MM.1S (cell line): ENCODE results near the gene ELP2.

Experiments
- DNase-seq: peaks from one replicate; pipeline ENCODE4 v3.0.0-alpha.2; 2015
- H2AFZ ChIP-seq: fragments of 300-600 bp; sonication (generic); 2 replicates; pipeline ENCODE4 v1.6.0; 2016; ENCODE audit warnings: antibody characterized with exemption, low read length
- H3F3A ChIP-seq: fragments of 300-600 bp; sonication (generic); 2 replicates; pipeline ENCODE4 v1.6.1; 2016; ENCODE audit warnings: mild to moderate bottlenecking, antibody characterized with exemption, low read length, moderate library complexity, mixed read lengths; ENCODE audit not compliant: insufficient read depth
- H3K27ac ChIP-seq: fragments of 300-600 bp; sonication (generic); 2 replicates; pipeline ENCODE4 v1.5.1; 2016; ENCODE audit warnings: mild to moderate bottlenecking, low read length
- H3K27me3 ChIP-seq: fragments of 300-600 bp; sonication (generic); replicated peaks from 2 replicates; pipeline ENCODE4 v1.6.0; 2016; ENCODE audit warnings: low read length; ENCODE audit not compliant: insufficient read depth
- H3K36me3 ChIP-seq: fragments of 300-600 bp; sonication (generic); replicated peaks from 2 replicates; pipeline ENCODE4 v1.6.1; 2016; ENCODE audit warnings: mild to moderate bottlenecking, low read length, mixed read lengths; ENCODE audit not compliant: insufficient read depth
- H3K4me1 ChIP-seq: fragments of 300-600 bp; sonication (generic); 2 replicates; pipeline ENCODE4 v1.6.1; 2016; ENCODE audit warnings: low read length, mixed read lengths
- H3K4me2 ChIP-seq: fragments of 300-600 bp; sonication (generic); 2 replicates; pipeline ENCODE4 v1.6.0; 2016; ENCODE audit warnings: low read depth, low read length
- H3K4me3 ChIP-seq: fragments of 300-600 bp; sonication (generic); 2 replicates; pipeline ENCODE4 v1.5.1; 2016; ENCODE audit warnings: low read length, mixed read lengths
- H3K79me2 ChIP-seq: fragments of 300-600 bp; sonication (generic); 2 replicates; pipeline ENCODE4 v1.6.1; 2016; ENCODE audit warnings: mixed run types, low read length, mixed read lengths
- H3K9ac ChIP-seq: fragments of 300-600 bp; sonication (generic); 2 replicates; pipeline ENCODE4 v1.6.1; 2016; ENCODE audit warnings: low read length, mixed read lengths
- H3K9me2 ChIP-seq: fragments of 300-600 bp; sonication (generic); replicated peaks from 2 replicates; pipeline ENCODE4 v1.6.1; 2016; ENCODE audit warnings: mild to moderate bottlenecking, low read length, mixed read lengths; ENCODE audit not compliant: insufficient read depth
- H3K9me3 ChIP-seq: fragments of 300-600 bp; sonication (generic); replicated peaks from 2 replicates; pipeline ENCODE4 v1.6.1; 2016; ENCODE audit warnings: mild to moderate bottlenecking, low read length, mixed read lengths; ENCODE audit not compliant: insufficient read depth
- H4K20me1 ChIP-seq: fragments of 300-600 bp; sonication (generic); 2 replicates; pipeline ENCODE4 v1.6.1; 2016; ENCODE audit warnings: mild to moderate bottlenecking, low read length, moderate library complexity, mixed read lengths; ENCODE audit not compliant: insufficient read depth
- EZH2 ChIP-seq: fragments of 300-600 bp; sonication (generic); optimal IDR thresholded peaks from 2 replicates; pipeline ENCODE3; 2017; ENCODE audit warnings: low read depth, mild to moderate bottlenecking, antibody characterized with exemption, low read length, mixed read lengths
- EZH2phosphoT487 ChIP-seq: fragments of 300-600 bp; sonication (generic); IDR thresholded peaks from 2 replicates; pipeline ENCODE4 v1.6.1; 2018; ENCODE audit warnings: antibody characterized with exemption, low read length
- TF ChIP-seq, protein P1 (sequence below): fragments of 300-600 bp; sonication (generic); IDR thresholded peaks from 2 replicates; pipeline ENCODE4 v1.5.1; 2016; ENCODE audit warnings: antibody characterized with exemption, low read length, mixed read lengths

ELP2 gene

DNA sequence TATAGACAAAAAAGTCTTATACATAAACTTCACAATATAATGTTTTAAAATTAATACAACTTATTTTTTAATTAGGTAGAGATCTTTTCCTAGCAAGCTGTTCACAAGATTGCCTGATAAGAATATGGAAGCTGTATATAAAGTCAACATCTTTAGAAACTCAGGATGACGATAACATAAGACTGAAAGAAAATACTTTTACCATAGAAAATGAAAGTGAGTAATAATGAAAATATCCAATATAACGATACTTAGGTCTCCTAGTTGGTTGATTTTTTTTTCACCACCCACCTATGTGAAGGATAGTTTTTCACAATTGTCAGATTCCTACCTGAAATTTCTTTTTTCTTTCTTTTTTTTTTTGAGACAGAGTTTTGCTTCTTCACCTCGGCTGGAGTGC lies 13.1 kb downstream of the ELP2 start:
- no peaks in the 10 kb centered on the region for H3K4me1 ChIP-seq
- no peak overlapping the region for H2AFZ ChIP-seq
- H3K79me2 ChIP-seq, result peaks cover 6% of the 10 kb centered on the region; the same call in 1 of the 2 replicates
- no peak overlapping the region for H3K4me2 ChIP-seq
- no peak overlapping the region for H3K27ac ChIP-seq
- H3F3A ChIP-seq, result no peaks in the 10 kb centered on the region
- H3K36me3 ChIP-seq, result peaks cover 14% of the 10 kb centered on the region; the same call in 1 of the 2 replicates
- no peak overlapping the region for H3K9ac ChIP-seq
- TF ChIP-seq, protein P1, sequence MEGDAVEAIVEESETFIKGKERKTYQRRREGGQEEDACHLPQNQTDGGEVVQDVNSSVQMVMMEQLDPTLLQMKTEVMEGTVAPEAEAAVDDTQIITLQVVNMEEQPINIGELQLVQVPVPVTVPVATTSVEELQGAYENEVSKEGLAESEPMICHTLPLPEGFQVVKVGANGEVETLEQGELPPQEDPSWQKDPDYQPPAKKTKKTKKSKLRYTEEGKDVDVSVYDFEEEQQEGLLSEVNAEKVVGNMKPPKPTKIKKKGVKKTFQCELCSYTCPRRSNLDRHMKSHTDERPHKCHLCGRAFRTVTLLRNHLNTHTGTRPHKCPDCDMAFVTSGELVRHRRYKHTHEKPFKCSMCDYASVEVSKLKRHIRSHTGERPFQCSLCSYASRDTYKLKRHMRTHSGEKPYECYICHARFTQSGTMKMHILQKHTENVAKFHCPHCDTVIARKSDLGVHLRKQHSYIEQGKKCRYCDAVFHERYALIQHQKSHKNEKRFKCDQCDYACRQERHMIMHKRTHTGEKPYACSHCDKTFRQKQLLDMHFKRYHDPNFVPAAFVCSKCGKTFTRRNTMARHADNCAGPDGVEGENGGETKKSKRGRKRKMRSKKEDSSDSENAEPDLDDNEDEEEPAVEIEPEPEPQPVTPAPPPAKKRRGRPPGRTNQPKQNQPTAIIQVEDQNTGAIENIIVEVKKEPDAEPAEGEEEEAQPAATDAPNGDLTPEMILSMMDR, result no peak
- TF ChIP-seq EZH2phosphoT487 (no peak), EZH2 (no peak)
- no peaks in the 10 kb centered on the region for H3K9me2 ChIP-seq
- no peaks in the 10 kb centered on the region for H3K9me3 ChIP-seq
- DNase-seq, result no peak
- no peaks in the 10 kb centered on the region for H4K20me1 ChIP-seq
- H3K4me3 ChIP-seq, result no peak overlapping the region
- H3K27me3 ChIP-seq, result no peaks in the 10 kb centered on the region

DNA sequence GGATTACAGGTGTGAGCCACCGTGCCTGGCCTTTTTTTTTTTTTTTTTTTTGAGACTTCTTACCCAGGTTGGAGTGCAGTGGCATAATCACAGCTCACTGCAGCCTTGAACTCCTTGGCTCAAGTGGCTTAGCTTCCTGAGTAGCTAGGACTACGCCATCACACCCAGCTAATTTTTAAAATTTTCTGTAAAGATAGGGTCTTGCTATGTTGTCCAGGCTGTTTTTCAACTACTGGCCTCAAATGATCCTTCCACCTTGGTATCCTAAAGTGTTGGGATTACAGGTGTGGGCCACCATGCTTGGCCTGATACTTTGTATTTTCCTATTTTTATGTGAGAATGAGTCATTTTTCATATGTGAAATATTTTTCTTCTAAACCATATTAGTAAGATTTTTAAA lies 13.7 kb downstream of the ELP2 start:
- Histone ChIP-seq H3K27ac (no peak overlapping the region), H4K20me1 (no peaks in the 10 kb centered on the region), H3K9me2 (no peaks in the 10 kb centered on the region), H3K4me2 (no peak overlapping the region), H3K27me3 (no peaks in the 10 kb centered on the region), H2AFZ (no peak overlapping the region), H3K4me1 (0 out of 2 replicates have a peak, but pooled peaks cover 2% of the 10 kb centered on the region), H3K9me3 (no peaks in the 10 kb centered on the region), H3K9ac (no peak overlapping the region), H3K79me2 (peaks cover 6% of the 10 kb centered on the region; the same call in 1 of the 2 replicates), H3K4me3 (no peak overlapping the region), H3F3A (no peaks in the 10 kb centered on the region), H3K36me3 (peaks cover 14% of the 10 kb centered on the region; the same call in 1 of the 2 replicates)
- no peak for DNase-seq
- TF ChIP-seq, protein P1, result no peak
- TF ChIP-seq EZH2, result no peak
- no peak for TF ChIP-seq EZH2phosphoT487

DNA sequence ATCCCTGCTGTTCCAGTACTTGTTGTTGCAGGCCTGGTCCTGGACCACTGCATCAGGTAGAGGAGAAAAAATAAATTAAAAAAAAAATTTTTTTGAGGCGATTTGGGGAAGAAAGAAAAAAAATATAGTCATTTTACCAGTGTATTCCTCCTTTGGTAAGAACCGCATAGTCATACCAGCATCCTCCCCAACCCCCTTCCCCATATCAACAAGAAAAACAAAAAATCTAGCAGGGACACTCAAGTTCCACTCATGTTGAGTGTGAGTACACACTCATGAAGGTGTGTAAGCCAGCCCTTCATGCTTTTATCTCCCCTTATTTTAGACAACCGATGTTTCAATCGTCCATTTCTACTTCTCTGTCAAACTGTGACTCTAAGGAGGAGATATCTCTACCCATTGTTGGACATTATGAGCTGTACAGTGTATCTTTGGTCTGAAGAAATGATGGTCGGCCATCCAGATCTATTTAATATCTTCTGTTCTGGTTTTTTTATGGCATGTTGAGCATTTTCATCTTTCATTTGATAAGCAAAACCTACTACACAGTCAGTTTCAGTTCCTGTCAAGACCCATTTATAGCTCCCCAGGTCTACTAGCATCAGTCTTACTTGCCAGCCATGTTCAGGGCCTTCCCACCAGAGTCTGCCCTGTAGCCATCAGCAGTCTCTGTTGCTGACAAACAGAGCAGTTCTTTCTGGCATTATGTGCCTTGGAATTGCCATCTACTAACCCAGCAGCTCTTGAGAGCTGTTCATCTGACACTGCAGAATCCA lies 20.0 kb downstream of the ELP2 start:
- Histone ChIP-seq H3K9me3 (no peaks in the 10 kb centered on the region), H3F3A (peaks cover 17% of the 10 kb centered on the region), H3K4me3 (peak overlapping the region; percentile 32), H3K4me1 (peaks cover 48% of the 10 kb centered on the region), H3K36me3 (peaks cover 14% of the 10 kb centered on the region; the same call in 1 of the 2 replicates), H2AFZ (peak overlapping the region; percentile 64), H3K4me2 (peak overlapping the region; percentile 71), H3K79me2 (peaks cover 7% of the 10 kb centered on the region), H3K27ac (peak overlapping the region; percentile 86), H3K27me3 (no peaks in the 10 kb centered on the region), H3K9me2 (no peaks in the 10 kb centered on the region), H4K20me1 (no peaks in the 10 kb centered on the region), H3K9ac (peak overlapping the region; percentile 14; the same call in 1 of the 2 replicates)
- peak; percentile 72 for DNase-seq
- TF ChIP-seq, protein P1, result no peak
- TF ChIP-seq EZH2 (no peak), EZH2phosphoT487 (no peak)
